Lower leg skin (tissue), 4 donors: ENCODE results near the gene SLC25A29. TPM values are rescaled to one million over a fixed set of nuclear protein-coding genes. Genes with fewer than 3 reads are reported as not detected.

Experiments
- DNase-seq, 2 donors: peaks; one replicate each; pipeline ENCODE4 v3.0.0-alpha.2; 2019; ENCODE audit warnings: low spot score in 2 of 2
- H3K4me3 ChIP-seq: fragments of 200-600 bp; sonication (generic); 2 replicates; pipeline ENCODE4 v1.5.1; 2017; ENCODE audit warnings: mild to moderate bottlenecking, low read depth; ENCODE audit not compliant: poor library complexity, severe bottlenecking
- POLR2A ChIP-seq, 2 donors: fragments of 450-650 bp; IDR thresholded peaks; one replicate each; pipeline ENCODE4 v1.6.1; 2016 to 2017; ENCODE audit warnings: antibody characterized with exemption in 2 of 2, mild to moderate bottlenecking in 1 of 2, moderate library complexity in 1 of 2
- WGBS, 2 donors: methylation state at CpG; one replicate each; pipeline ENCODE4 v1.1.5; 2018; 5-methylcytosine and 5-hydroxymethylcytosine counted together
- intact Hi-C: fragments of 100-400 bp; cut with DNase I; formaldehyde crosslinking; loops from one replicate; pipeline ENCODE4 v1.15.0; 2023; ENCODE audit warnings: low total_unique reads
- total RNA-seq, 4 donors: library from RNA; depleted of rRNA; stranded (reverse); fragments of >200 nt; gene quantifications; one replicate each; pipeline ENCODE4 v1.1.0, GENCODE V29; 2016
- TF ChIP-seq, protein P1 (sequence below), 3 donors: fragments of 450-650 bp; IDR thresholded peaks; one replicate each; pipeline ENCODE4 v1.5.1; 2016; ENCODE audit warnings: antibody characterized with exemption in 3 of 3, mild to moderate bottlenecking in 3 of 3, moderate library complexity in 2 of 3

SLC25A29 gene, protein sequence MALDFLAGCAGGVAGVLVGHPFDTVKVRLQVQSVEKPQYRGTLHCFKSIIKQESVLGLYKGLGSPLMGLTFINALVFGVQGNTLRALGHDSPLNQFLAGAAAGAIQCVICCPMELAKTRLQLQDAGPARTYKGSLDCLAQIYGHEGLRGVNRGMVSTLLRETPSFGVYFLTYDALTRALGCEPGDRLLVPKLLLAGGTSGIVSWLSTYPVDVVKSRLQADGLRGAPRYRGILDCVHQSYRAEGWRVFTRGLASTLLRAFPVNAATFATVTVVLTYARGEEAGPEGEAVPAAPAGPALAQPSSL
- total RNA-seq = 100 to 1,000 TPM in 3 of 4 donors, 10 to 100 TPM in 1; 98.5 to 166 (median 134) TPM

DNA sequence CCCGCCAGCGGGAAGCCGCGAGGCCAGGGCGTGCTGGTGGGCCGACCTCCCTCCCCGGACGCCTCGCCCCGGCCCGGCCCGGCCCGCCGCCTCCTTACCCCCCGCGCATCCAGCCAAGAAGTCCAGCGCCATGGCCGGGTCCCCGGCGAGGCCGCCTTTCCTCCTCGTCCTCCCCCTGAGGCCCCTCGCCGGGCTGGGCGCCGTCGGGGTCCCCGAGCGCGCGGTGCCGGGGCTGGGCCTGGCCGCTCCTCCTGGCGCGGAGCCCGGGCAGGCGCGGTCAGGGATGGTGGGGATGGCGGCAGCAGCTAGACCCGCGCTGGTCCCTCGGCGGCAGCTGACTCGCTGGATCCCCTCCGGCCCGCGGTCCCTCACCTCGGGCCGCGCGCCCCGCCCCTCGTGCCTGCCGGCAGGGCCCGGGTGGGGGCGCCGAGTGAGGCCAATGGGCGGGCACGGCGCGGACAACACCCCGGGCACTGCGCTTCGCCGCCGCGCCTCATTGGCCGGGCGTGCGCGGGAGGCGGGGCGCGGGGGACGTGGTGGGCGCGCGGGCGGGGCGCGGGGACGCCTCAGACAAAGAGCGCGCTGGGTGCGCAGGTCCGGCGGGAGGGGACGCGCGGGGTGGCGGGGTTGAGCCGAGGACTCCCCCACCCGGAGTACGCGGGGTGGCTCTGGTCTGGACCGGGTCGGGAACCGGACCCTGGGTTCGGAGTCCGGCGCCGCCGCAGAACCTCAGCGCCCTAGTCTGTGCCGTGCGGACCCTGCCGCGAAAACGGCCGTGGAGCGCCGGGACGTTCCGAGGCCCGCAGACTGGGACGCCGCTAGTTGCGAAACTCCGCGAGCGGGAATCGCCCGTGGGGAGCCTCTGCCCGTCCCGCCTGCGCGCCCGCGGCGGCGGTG lies at the start of gene SLC25A29:
Gene SLC25A29 (minus strand): TSS at position 344 of the 897 bp plus-strand sequence. CDS start 212 bp downstream, at position 132.
- intact Hi-C loops = no loop called here
- WGBS, 2 donors = 0 to 1% methylated on average over 27 to 58 of the region's 131 CpGs
- peak; percentile 79 to 97 for DNase-seq
- TF ChIP-seq, protein P1, sequence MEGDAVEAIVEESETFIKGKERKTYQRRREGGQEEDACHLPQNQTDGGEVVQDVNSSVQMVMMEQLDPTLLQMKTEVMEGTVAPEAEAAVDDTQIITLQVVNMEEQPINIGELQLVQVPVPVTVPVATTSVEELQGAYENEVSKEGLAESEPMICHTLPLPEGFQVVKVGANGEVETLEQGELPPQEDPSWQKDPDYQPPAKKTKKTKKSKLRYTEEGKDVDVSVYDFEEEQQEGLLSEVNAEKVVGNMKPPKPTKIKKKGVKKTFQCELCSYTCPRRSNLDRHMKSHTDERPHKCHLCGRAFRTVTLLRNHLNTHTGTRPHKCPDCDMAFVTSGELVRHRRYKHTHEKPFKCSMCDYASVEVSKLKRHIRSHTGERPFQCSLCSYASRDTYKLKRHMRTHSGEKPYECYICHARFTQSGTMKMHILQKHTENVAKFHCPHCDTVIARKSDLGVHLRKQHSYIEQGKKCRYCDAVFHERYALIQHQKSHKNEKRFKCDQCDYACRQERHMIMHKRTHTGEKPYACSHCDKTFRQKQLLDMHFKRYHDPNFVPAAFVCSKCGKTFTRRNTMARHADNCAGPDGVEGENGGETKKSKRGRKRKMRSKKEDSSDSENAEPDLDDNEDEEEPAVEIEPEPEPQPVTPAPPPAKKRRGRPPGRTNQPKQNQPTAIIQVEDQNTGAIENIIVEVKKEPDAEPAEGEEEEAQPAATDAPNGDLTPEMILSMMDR (IDR thresholded peaks at IDR 0.05) = no peak
- no peak for TF ChIP-seq POLR2A (IDR thresholded peaks at IDR 0.05)
- H3K4me3 ChIP-seq = peak within 1 kb of the TSS; percentile 77

DNA sequence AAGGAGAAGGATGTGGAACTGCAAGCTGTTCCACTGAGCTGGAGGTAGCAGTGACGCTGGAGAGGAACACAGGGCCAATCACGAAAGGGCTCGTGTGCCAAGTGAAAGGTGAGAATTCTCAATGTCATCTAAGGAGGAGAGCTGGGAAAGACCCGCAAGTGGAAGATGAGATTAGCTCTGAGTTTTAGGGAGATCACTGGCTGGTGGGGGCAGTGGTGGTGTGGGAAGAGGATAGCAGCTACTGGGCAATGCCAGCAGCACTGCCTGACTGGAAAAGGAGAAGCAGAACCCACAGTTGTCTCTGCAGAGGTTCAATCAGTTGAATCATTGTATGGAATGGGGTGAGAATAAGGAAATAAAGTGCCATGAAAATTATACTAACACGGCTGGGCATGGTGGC lies 44.7 kb upstream of the SLC25A29 start:
- no peak overlapping the region for H3K4me3 ChIP-seq
- intact Hi-C loops = no loop called here
- no peak for TF ChIP-seq POLR2A (IDR thresholded peaks at IDR 0.05)
- TF ChIP-seq, protein P1 (IDR thresholded peaks at IDR 0.05) = no peak
- WGBS, 2 donors = 89 to 93% methylated on average over 5 of the region's 5 CpGs
- DNase-seq = peak in 1 of 2 donors; percentile 2

DNA sequence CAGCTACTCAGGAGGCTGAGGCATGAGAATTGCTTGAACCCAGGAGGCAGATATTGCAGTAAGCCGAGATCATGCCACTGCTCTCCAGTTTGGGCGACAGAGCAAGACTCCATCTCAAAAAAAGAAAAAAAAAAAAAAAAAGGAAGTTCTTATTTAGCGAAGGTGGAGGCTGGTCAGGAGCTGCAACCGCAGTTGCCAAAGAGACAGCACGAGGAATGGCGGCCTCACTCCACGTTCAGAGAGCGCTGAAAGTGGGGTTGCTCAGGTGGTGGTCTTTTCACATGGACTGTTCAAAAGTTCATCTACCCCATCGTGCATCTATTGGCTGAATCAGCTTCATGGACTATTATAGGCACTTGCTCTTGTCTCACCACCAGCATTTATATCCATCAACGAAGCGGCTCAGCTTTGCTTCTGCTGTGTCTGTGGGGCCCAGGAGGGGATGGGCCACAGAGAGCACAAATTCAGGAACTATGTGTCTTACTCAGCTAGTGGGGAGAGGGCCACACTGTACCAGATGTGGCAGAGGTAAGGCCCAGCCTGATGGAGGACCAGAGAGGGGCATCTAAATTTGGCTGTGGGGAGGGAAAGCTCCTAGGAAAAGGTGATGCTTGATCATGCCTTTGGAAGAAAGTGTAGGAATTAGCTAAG lies 44.2 kb upstream of the SLC25A29 start:
- H3K4me3 ChIP-seq = no peak overlapping the region
- WGBS, 2 donors = 86 to 92% methylated on average over 11 of the region's 11 CpGs
- peak in 1 of 2 donors; percentile 34 for DNase-seq
- no peak for TF ChIP-seq POLR2A (IDR thresholded peaks at IDR 0.05)
- TF ChIP-seq, protein P1 (IDR thresholded peaks at IDR 0.05) = no peak
- intact Hi-C loops = no loop called here

DNA sequence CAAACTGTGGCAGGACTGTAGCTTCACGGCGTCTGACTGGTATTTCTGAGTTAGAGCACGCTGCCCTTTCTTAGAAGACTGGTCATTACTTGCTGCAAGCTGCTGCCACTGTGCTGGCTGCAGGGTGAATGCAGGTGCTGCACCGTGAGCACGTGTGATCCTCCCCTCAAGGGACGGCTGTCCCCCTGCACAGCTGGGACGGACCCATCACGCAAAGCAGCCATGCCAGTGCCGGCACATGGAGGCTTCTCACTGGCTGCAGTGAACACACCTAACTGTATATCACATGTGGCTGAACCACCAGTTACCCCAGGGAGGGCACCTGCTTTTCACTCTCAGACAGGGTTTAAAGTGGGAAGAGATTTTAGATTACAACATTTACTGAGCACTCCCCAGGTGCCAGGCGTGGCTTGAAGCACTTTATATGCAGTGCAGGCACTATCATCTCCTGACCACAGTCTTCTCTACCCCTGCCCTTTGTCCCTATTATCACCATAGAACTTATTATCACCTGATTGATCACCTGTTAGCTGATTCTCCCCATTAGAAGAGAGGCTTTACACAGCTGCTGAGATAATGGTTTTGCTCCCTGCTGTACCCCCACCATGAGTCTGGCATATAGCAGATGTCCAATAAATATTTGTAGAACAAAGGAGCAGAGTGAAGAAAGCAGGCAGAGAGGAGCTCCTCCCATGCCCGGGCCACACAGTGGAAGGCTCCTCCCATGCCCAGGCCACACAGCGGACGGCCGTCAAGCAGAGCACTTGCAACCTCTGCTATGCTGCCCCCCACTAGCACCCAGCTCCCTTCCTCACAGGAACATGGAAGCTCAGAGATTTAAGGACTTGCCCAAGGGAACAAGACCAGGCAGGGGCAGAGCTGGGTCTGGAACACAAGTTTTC lies 42.8 kb upstream of the SLC25A29 start:
- DNase-seq = peak in 1 of 2 donors; percentile 76
- 85 to 94% methylated on average over 9 to 14 of the region's 14 CpGs for WGBS, 2 donors
- no peak for TF ChIP-seq POLR2A (IDR thresholded peaks at IDR 0.05)
- TF ChIP-seq, protein P1 (IDR thresholded peaks at IDR 0.05) = no peak
- intact Hi-C loops = no loop called here
- H3K4me3 ChIP-seq = no peak overlapping the region

DNA sequence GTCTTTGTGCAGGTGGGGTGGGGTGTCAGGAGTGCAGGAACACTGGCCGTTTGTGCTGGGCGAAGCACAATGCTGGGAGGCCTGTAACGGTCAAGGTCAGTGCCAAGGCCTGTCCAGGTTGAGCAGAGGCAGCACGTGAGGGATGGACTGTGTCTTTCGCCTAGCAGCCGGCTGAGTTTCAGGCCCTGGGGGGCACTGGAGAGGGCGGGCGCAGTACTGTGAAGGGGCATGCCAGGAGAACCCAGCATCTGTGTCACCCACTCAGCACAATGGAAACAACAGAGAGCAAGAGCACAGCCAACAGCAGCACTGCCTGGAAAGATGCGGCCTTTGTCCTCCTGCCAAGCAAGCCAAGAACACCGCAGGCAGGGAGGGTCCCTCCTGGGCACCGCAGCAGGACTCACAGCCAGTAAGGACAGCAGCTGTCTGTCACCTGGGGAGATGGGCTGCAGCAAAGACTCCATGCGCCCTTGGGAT lies 42.0 kb upstream of the SLC25A29 start:
- DNase-seq = peak in 1 of 2 donors; percentile 70
- no peak overlapping the region for H3K4me3 ChIP-seq
- WGBS, 2 donors = 90 to 93% methylated on average over 11 to 12 of the region's 12 CpGs
- TF ChIP-seq POLR2A (IDR thresholded peaks at IDR 0.05) = no peak
- TF ChIP-seq, protein P1 (IDR thresholded peaks at IDR 0.05) = no peak
- intact Hi-C loops = no loop called here
